ENCODE data around the gene ARHGAP26.

Gene ARHGAP26

DNA sequence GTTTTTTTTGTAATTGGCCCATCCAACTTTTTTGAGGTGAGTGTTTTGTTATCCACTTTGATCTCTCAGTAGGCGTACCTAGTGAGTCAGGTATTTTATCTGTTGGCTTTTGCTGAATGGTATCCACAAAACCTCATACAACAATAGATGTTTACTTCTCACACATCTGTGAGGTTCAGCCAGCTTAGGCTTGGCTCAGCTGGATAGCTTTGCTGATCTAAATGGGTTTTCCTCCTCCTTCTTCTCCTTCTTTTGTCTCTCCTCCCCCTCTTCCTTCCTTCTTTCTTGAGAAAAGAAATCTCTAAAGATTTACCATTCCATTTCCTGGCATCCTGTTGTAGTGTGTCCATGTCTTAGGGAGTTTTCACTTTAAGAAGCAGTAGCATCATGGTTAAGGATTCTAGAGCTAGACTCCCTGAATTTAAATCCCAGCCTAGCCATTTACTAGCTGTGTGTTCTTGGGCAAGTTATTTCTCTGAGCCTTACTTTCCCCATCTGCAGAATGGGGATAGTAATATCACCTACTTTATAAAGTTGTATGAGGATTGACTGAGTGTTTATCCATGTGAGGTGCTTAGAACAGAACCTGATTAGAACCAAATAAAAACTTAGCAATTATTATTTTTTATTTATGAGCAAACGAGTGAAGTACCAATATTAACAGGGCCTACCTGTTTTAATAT lies 126.3 kb downstream of the ARHGAP26 start:
- in situ Hi-C loops (cut with MboI; ENCODE audit: low sequenced_read_pairs), result loop anchor here (25.0 kb wide), 1 partner anchor 284 kb away; no protein-coding TSS in a partner anchor

DNA sequence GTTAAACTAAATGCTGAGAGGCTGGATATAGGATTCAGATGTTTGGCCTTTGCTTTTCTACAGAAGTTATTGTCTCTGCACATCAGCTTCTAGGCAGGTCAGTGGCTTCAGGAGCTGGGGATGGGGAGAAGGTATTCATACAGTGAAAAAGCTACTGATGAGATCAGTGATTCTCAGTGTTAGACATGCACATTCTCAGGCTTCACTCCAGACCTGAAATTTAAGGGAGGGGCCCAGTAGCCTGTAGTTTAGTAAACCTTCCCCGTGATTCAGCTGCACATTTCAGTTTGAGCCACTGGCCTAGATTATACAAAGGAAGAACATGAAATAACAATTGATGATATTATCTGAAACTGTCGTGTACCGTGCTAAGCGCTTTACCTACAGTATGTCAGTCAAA lies 127.2 kb downstream of the ARHGAP26 start:
- in situ Hi-C loops (cut with MboI; ENCODE audit: low sequenced_read_pairs), result loop anchor here (25.0 kb wide), 1 partner anchor 285 kb away; no protein-coding TSS in a partner anchor

GRCh38 chr5:142900927-142901326 lies 130.8 kb downstream of the ARHGAP26 start:
- in situ Hi-C loops (cut with MboI; ENCODE audit: low sequenced_read_pairs), result loop anchor here (25.0 kb wide), 1 partner anchor 936 kb away; no protein-coding TSS in a partner anchor

DNA sequence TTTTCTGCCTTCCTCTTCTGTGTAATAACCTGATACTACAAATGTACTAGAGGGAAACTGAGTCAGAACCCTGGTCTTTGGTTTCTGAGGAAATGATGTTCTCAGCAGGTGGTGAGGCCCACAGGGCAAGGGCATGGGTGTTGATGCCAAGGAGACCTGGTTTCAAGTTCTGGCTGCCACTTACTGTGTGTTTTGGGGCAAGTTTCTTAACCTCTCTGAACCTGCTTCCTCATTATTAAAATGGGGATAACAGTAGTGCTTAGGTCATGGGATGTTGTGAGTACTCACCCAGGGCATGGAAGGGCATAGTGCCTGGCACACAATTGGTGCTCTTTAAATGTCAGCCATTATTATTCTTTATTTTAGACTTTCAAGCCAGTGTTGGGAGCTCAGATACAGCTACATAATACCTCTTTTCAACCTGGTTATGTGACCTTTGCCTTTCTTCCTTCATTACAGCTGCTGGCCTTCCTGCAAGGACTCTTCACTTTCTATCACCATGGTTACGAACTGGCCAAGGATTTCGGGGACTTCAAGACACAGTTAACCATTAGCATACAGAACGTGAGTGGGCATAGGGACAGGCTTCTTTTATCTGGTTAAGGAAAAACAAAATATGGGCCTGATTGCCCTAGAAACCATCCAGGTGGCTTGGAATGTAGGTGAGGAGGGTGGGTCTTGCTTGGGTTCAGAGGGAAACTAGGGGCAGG lies 131.5 kb downstream of the ARHGAP26 start:
- in situ Hi-C loops (cut with MboI; ENCODE audit: low sequenced_read_pairs), result loop anchor here (25.0 kb wide), 1 partner anchor 936 kb away; no protein-coding TSS in a partner anchor

GRCh38 chr5:142902186-142902965 lies 132.2 kb downstream of the ARHGAP26 start:
- in situ Hi-C loops (cut with MboI; ENCODE audit: low sequenced_read_pairs), result loop anchor here (25.0 kb wide), 1 partner anchor 935 kb away; no protein-coding TSS in a partner anchor

DNA sequence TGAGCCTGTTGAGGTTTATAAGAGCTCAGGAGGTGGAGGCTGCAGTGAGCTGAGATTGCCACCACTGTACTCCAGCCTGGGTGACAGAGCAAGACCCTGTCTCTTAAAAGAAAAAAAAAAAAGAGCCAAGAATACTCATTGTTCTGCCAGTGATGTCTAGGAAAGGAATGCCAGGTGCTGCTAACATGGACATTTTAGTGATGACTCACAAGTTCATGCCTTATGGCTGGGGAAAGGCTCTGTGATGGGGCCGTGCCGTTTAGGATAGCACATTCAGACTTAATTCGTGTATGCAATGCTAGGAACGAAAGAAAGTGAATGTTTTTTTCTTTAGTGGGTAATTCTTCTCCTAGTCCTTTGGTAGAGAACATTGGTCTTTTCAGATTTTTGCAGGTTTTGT lies 134.2 kb downstream of the ARHGAP26 start:
- in situ Hi-C loops (cut with MboI; ENCODE audit: low sequenced_read_pairs), result loop anchor here (25.0 kb wide), 1 partner anchor 933 kb away; no protein-coding TSS in a partner anchor

DNA sequence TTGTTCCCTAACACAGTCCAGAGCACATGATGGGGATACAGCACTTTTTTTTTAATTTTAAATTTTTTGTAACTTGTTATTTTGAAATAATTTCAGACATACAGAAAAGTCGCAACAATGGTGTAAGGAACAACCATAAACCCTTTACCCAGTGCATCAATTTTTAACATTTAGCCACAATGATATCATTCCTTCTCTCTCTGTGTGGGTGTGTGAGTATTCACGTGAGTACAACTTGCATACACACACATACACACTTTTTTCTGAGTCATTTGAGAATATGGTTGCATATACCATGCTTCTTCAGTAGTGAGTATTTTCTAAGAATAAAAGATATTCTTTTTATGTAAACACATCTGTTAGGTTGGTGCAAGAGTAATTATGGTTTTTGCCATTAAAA lies 135.2 kb downstream of the ARHGAP26 start:
- in situ Hi-C loops (cut with MboI; ENCODE audit: low sequenced_read_pairs), result loop anchor here (25.0 kb wide), 1 partner anchor 932 kb away; no protein-coding TSS in a partner anchor

GRCh38 chr5:142906863-142907671 lies 136.9 kb downstream of the ARHGAP26 start:
- in situ Hi-C loops (cut with MboI; ENCODE audit: low sequenced_read_pairs), result loop anchor here (25.0 kb wide), 1 partner anchor 930 kb away; no protein-coding TSS in a partner anchor

DNA sequence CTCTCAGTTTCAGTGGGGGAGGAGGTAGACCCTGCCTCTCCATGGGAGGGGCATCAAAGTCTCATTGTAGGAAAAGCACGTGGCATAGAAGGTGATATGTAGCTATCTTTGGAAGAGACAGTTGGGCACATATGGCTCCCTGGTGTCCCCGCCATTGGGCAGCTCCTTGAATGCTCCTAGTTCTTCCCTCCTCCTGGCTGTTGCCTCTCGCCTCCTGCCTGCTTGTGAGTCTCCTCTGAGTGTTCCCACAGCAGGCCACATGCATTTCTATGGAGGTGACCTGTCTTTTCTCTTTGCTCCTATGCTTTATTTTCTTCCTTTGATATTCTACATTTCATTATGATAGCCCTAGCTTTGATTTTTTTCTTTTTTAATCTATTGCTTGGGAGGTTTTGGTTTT lies 138.5 kb downstream of the ARHGAP26 start:
- in situ Hi-C loops (cut with MboI; ENCODE audit: low sequenced_read_pairs), result loop anchor here (25.0 kb wide), 1 partner anchor 929 kb away; no protein-coding TSS in a partner anchor

GRCh38 chr5:142910128-142910527 lies 140.0 kb downstream of the ARHGAP26 start:
- in situ Hi-C loops (cut with MboI; ENCODE audit: low sequenced_read_pairs), result loop anchor here (25.0 kb wide), 1 partner anchor 927 kb away; no protein-coding TSS in a partner anchor

- in situ Hi-C loops (cut with MboI; ENCODE audit: low sequenced_read_pairs), result loop anchor here (25.0 kb wide), 1 partner anchor 926 kb away; no protein-coding TSS in a partner anchor
Observed at GRCh38 chr5:142911170-142911569, 141.0 kb downstream of the ARHGAP26 start.

DNA sequence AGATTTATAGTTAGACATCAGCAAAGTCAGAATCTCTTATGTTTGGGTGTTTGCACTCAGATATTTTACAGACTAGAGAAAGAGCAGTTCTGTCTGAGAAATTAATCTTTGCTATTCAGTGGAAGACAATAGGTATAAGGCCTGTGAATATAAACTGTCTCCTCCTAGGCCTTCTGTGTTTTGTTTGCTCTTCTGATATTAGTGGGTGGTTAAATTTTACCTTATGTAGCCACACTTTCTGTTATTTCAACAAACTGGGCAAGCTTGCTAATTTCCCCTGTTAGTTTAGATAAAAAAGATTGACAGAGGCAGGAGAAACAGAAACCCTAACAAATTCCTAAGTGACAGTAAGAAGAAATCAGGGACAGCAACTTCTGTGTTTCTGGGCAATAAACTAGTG lies 141.6 kb downstream of the ARHGAP26 start:
- in situ Hi-C loops (cut with MboI; ENCODE audit: low sequenced_read_pairs), result loop anchor here (25.0 kb wide), 1 partner anchor 926 kb away; no protein-coding TSS in a partner anchor

DNA sequence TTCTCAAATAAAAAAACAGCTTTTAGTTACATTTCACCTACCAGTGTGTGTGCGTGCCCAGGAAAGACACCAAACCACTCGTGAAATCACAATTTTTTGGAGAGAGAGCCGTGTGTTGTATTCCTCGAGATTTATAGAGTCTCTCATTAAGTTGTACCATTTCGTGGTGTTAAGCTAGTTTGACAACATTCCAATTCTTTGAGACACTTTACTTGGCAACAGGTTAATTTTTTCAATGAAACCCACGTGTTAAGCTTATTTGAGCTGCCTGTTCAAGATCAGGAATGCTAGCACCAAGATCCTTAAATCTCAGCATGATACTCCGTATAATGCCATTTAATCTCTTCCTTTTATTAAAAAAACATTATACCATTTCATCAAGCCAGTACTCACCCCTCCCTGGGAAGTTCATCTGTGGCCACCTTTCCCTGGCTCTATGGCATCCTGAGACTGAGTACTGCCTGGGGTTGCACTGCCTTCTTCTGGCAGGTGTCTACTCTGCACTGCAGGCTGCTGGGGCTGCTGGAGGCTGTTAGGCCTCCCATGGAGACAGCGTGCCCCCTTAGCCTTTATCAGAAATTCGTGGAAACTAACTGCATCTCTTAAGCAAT lies 143.7 kb downstream of the ARHGAP26 start:
- in situ Hi-C loops (cut with MboI; ENCODE audit: low sequenced_read_pairs), result loop anchor here (25.0 kb wide), 1 partner anchor 923 kb away; no protein-coding TSS in a partner anchor

- in situ Hi-C loops (cut with MboI; ENCODE audit: low sequenced_read_pairs), result loop anchor here (25.0 kb wide), 1 partner anchor 922 kb away; no protein-coding TSS in a partner anchor
Observed at GRCh38 chr5:142915038-142915437, 144.9 kb downstream of the ARHGAP26 start.

DNA sequence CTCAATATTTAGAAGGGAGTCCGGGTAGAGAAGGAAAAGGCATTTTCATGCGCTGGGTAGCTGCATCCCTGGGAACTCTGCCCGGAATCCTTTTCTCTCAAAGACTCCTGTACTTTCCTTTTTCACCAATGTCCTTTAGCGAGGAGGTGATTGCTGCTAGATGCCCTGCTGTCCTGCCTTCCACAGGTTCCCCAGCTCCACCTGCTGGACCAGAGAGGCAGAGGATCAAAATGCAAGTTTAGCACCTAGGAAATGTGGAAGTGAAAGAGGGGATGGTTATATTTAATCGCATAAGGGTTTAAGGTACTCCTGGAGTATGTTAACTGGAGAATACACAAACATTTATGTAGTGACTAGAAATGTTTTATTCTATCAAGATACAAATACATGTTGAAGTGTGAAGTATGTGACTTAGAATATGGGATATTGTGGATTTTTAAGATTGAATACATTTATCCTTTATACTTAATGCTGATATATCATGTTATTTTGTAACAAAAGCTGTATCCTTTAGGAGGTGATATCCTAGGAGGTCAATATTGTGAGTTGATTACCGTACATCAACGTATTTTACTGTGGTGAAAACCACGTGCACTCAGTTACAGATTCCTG lies 145.7 kb downstream of the ARHGAP26 start:
- in situ Hi-C loops (cut with MboI; ENCODE audit: low sequenced_read_pairs), result loop anchor here (25.0 kb wide), 1 partner anchor 921 kb away; no protein-coding TSS in a partner anchor

GRCh38 chr5:142918959-142919635 lies 148.9 kb downstream of the ARHGAP26 start:
- in situ Hi-C loops (cut with MboI; ENCODE audit: low sequenced_read_pairs), result loop anchor here (25.0 kb wide), 1 partner anchor 918 kb away; no protein-coding TSS in a partner anchor

DNA sequence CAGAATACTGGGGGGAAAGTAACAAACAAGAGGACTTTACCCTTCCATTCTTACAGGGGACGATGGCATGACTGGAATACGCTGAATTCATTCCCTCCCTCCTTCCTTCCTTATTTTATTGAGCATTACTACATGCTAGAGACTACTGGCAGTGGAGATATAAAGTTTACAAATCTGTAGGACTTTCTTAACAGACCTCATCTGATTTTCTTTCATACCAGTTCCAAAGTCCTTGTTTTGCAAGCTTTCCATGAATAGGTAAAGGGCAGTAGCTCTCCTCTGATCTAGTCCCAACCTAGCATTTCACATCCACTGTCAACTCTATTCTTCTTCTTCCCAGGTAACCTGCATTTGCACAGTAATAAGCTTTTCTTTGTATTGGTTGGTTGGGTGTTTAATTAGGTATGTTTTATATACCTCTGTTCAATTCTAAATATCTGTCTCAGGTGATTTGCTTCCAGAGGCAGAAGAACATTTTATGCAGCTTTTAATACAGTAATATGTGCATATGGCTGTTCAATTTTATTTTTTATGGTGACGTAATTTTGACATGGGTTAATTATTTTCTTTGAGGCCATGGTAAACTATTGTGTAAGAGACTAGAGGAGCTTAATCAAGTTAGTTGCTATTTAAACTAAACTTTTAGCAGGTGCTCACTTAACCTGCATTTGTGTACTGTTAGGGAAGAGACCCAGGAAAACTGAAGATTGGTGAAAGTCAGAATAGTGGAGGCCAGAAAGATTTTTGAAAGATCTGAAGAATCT lies 150.9 kb downstream of the ARHGAP26 start:
- in situ Hi-C loops (cut with MboI; ENCODE audit: low sequenced_read_pairs), result loop anchor here (25.0 kb wide), 1 partner anchor 916 kb away; no protein-coding TSS in a partner anchor
